ENCODE measurements around the gene IDI1. TPM values are rescaled to one million over a fixed set of nuclear protein-coding genes. Genes with fewer than 3 reads are reported as not detected.

The IDI1 gene
- total RNA-seq, 1 experiment from 2014 or later, result 44.7 TPM

DNA sequence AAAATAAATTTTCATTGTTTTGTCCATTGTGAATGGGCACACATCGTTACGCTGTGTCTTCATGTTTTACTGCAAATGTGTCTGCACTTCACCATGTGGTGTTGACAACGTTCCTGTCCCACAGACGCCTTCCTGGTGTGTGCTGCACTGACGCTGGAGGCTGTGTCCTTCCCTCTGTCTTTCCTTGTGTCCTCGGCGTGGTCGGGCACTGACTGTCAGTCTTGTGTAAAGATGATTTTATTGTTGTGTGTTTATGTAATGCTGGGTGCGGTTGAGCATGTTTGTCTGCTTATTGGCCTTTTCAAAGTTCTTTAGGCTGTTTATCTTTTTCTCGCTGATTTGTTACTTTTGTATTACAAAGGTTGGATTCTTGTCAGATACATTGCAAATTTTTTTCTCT is 41.3 kb downstream of the IDI1 start:
- H3K23me2 ChIP-seq (ENCODE audit: insufficient read length, low read depth, low read length, poor library complexity, severe bottlenecking), result no peaks in the 10 kb centered on the region
- no peak overlapping the region for H2BK120ac ChIP-seq (ENCODE audit: low read depth, low read length, poor library complexity, severe bottlenecking)
- H3K4me3 Mint-ChIP-seq, result no peak overlapping the region
- no peak overlapping the region for H3K23ac ChIP-seq (ENCODE audit: insufficient read length, low read depth, low read length)
- H4K8ac ChIP-seq (replicated peaks; ENCODE audit: insufficient read length, low read depth, low read length), result no peak overlapping the region
- no peaks in the 10 kb centered on the region for H3K79me1 ChIP-seq (ENCODE audit: insufficient read depth, low read depth, low read length, poor library complexity, severe bottlenecking)
- H4K91ac ChIP-seq (ENCODE audit: insufficient read length, low read depth, low read length), result no peak overlapping the region
- H2AK5ac ChIP-seq (ENCODE audit: insufficient read length, low read length), result no peak overlapping the region
- H3K9me3 ChIP-seq (ENCODE audit: control insufficient read depth, low read depth, low read length), result no peaks in the 10 kb centered on the region
- no peaks in the 10 kb centered on the region for H3K9me3 Mint-ChIP-seq
- no peak overlapping the region for H2BK15ac ChIP-seq (ENCODE audit: low read depth, low read length)
- TF ChIP-seq CTCF (conservative IDR thresholded peaks at IDR 0.05), result no peak
- no peaks in the 10 kb centered on the region for H3K27me3 ChIP-seq (ENCODE audit: insufficient read depth, low read length)
- H3K56ac ChIP-seq (ENCODE audit: insufficient read length, low read depth, low read length), result no peak overlapping the region
- H2AFZ ChIP-seq (ENCODE audit: low read length), result no peak overlapping the region
- H3K4ac ChIP-seq (ENCODE audit: low read depth, low read length), result no peak overlapping the region
- DNase-seq, result no peak
- peak overlapping the region in 2 of 3 experiments; percentile 11 to 19; a peak in 3 of 7 replicates for H3K27ac Mint-ChIP-seq
- H3K9ac ChIP-seq (ENCODE audit: extremely low read depth, insufficient read length, low read length), result no peak overlapping the region
- WGBS (ENCODE audit: extremely low coverage, insufficient read length, low lambda C conversion rate), result no CpG with 5 or more reads among the region's 10 CpGs
- H2BK5ac ChIP-seq (ENCODE audit: insufficient read length, low read length), result no peak overlapping the region
- H2BK12ac ChIP-seq (ENCODE audit: insufficient read length, low read depth, low read length), result no peak overlapping the region
- H3K4me2 ChIP-seq (ENCODE audit: insufficient read depth, insufficient read length, low read length), result no peak overlapping the region
- no peak overlapping the region for H3K27ac ChIP-seq (ENCODE audit: insufficient read length, low read depth, low read length)
- no peak overlapping the region for H4K5ac ChIP-seq (ENCODE audit: insufficient read length, low read depth, low read length)
- no peak overlapping the region for H2BK20ac ChIP-seq (ENCODE audit: low read depth, low read length, poor library complexity, severe bottlenecking)
- H3K14ac ChIP-seq (ENCODE audit: insufficient read depth, low read length), result no peak overlapping the region
- H3K4me1 ChIP-seq (ENCODE audit: insufficient read depth, low read length), result no peaks in the 10 kb centered on the region
- H3K27me3 Mint-ChIP-seq (ENCODE audit: low read depth), result no peaks in the 10 kb centered on the region; the same call in 1 of the 2 replicates
- no peak overlapping the region for H3K18ac ChIP-seq (ENCODE audit: insufficient read length, low read depth, low read length)
- H3K79me2 ChIP-seq (ENCODE audit: insufficient read depth, low read length), result no peaks in the 10 kb centered on the region
- H4K20me1 ChIP-seq (ENCODE audit: control insufficient read depth, insufficient read depth, insufficient read length), result peaks cover 4% of the 10 kb centered on the region
- H3T11ph ChIP-seq (ENCODE audit: low read length), result no peak overlapping the region
- H3K36me3 Mint-ChIP-seq (ENCODE audit: insufficient read depth in 1 of 3, low read depth in 3 of 3), result peaks cover 77 to 96% (median 94%) of the 10 kb centered on the region in 3 experiments
- H3K4me1 Mint-ChIP-seq, result no peaks in the 10 kb centered on the region

Data from H9 (cell line).